ENCODE results near the gene NKAIN1.

DNA sequence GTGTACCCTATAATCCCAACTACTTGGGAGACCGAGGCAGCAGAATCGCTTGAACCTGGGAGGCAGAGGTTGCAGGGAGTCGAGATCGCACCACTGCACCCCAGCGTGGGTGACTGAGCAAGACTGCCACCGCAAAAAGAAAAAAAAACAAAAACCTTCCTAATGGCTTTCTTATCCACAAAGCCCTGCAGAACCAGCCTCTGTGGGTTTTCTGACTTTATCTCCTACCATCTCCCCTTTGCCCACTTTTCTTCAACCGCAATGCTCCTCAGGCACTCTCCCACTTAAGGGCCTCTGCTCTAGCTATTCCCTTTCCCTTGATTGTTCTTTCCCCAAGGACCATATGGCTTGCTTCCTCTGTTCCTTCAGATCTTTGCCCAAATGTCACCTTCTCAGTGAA is 106.3 kb downstream of the NKAIN1 start:
- no peak for TF ChIP-seq POLR2A (IDR thresholded peaks at IDR 0.05)
- TF ChIP-seq, protein P1, sequence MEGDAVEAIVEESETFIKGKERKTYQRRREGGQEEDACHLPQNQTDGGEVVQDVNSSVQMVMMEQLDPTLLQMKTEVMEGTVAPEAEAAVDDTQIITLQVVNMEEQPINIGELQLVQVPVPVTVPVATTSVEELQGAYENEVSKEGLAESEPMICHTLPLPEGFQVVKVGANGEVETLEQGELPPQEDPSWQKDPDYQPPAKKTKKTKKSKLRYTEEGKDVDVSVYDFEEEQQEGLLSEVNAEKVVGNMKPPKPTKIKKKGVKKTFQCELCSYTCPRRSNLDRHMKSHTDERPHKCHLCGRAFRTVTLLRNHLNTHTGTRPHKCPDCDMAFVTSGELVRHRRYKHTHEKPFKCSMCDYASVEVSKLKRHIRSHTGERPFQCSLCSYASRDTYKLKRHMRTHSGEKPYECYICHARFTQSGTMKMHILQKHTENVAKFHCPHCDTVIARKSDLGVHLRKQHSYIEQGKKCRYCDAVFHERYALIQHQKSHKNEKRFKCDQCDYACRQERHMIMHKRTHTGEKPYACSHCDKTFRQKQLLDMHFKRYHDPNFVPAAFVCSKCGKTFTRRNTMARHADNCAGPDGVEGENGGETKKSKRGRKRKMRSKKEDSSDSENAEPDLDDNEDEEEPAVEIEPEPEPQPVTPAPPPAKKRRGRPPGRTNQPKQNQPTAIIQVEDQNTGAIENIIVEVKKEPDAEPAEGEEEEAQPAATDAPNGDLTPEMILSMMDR (IDR thresholded peaks at IDR 0.05 in 8 of 11, conservative IDR thresholded peaks at IDR 0.05 in 3 of 11), result no peak
- no peak for TF ChIP-seq POLR2AphosphoS5 (IDR thresholded peaks at IDR 0.05)
